Spinal cord (tissue), 10 donors: ENCODE results near the gene PRDM2. TPM values are rescaled to one million over a fixed set of nuclear protein-coding genes. Genes with fewer than 3 reads are reported as not detected.
A peak's percentile ranks its signal among the peaks of the same experiment; 100 is the strongest.
"Not testable (repeated sequence)": the region's sequence is repeated elsewhere in the genome, so short reads cannot be mapped to it uniquely, and the experiment has no call there.

Experiments used
- DNase-seq, 6 donors: peaks; one replicate each; pipeline versions ENCODE4 v3.0.0 to v3.0.0-alpha.2; 2013 to 2015; ENCODE audit warnings: low spot score in 6 of 6, low read depth in 4 of 6
- H3K27ac ChIP-seq: one replicate; pipeline ENCODE4 v1.5.1; 2013; ENCODE audit warnings: low read depth, low read length, control low read depth
- H3K27me3 ChIP-seq: one replicate; pipeline ENCODE4 v1.6.1; 2013; ENCODE audit warnings: low read length; ENCODE audit not compliant: control insufficient read depth, insufficient read depth
- H3K36me3 ChIP-seq: one replicate; pipeline ENCODE4 v1.6.1; 2013; ENCODE audit warnings: low read length; ENCODE audit not compliant: control insufficient read depth, insufficient read depth
- H3K4me1 ChIP-seq: one replicate; pipeline ENCODE4 v1.6.1; 2013; ENCODE audit warnings: low read length; ENCODE audit not compliant: control insufficient read depth, insufficient read depth
- H3K4me3 ChIP-seq: one replicate; pipeline ENCODE4 v1.5.1; 2013; ENCODE audit warnings: low read depth, low read length, control low read depth
- H3K9me3 ChIP-seq: one replicate; pipeline ENCODE4 v1.6.1; 2013; ENCODE audit warnings: low read length; ENCODE audit not compliant: control insufficient read depth, insufficient read depth
- WGBS: methylation state at CpG from one replicate; pipeline ENCODE4 v1.1.5; 2013; ENCODE audit warnings: missing lambda C conversion rate; ENCODE audit not compliant: insufficient coverage; 5-methylcytosine and 5-hydroxymethylcytosine counted together
- polyA plus RNA-seq, 2 donors: library from polyadenylated mRNA; unstranded; fragments of 120-200 nt; gene quantifications; one replicate each; pipeline ENCODE4 v1.2.1, GENCODE V29; 2013; ENCODE audit not compliant: insufficient read length in 2 of 2
- total RNA-seq, 2 donors: library from RNA; depleted of rRNA in 1 of 2; stranded (reverse); fragments of 120-200 nt in 1 of 2; fragments of >200 nt in 1 of 2; gene quantifications; one replicate each; pipeline versions ENCODE4 v1.2.3 to v1.2.4, GENCODE V29; 2013 to 2014
- donor health status: healthy.

The PRDM2 gene
- total and polyA plus RNA-seq, 4 donors = 23.1 to 56.3 (median 47.9) TPM

- H3K4me3 ChIP-seq, DNase-seq, H3K9me3 ChIP-seq, H3K27ac ChIP-seq, H3K4me1 ChIP-seq, H3K27me3 ChIP-seq, H3K36me3 ChIP-seq: not testable (repeated sequence)
- WGBS = 68% methylated on average over 4 of the region's 6 CpGs
Measured at GRCh38 chr1:13693094-13693493, 6.9 kb upstream of the PRDM2 start.

GRCh38 chr1:13694886-13695684 is 4.9 kb upstream of the PRDM2 start:
- Histone ChIP-seq H3K4me3 (no peak overlapping the region), H3K9me3 (peaks cover 6% of the 10 kb centered on the region), H3K36me3 (no peaks in the 10 kb centered on the region), H3K4me1 (peaks cover 6% of the 10 kb centered on the region), H3K27ac (no peak overlapping the region), H3K27me3 (no peaks in the 10 kb centered on the region)
- no peak for DNase-seq
- WGBS = 91% methylated on average over 18 of the region's 21 CpGs

- Histone ChIP-seq H3K27me3 (no peaks in the 10 kb centered on the region), H3K4me1 (peaks cover 9% of the 10 kb centered on the region), H3K9me3 (peaks cover 6% of the 10 kb centered on the region), H3K4me3 (no peak overlapping the region), H3K36me3 (no peaks in the 10 kb centered on the region), H3K27ac (no peak overlapping the region)
- DNase-seq = no peak
- 83% methylated on average over 1 of the region's 2 CpGs for WGBS
Measured at GRCh38 chr1:13697738-13698137, 2.2 kb upstream of the PRDM2 start.

- Histone ChIP-seq H3K27ac (peak overlapping the region; percentile 82), H3K4me3 (peak overlapping the region; percentile 64), H3K36me3 (no peaks in the 10 kb centered on the region), H3K9me3 (peaks cover 6% of the 10 kb centered on the region), H3K4me1 (peaks cover 9% of the 10 kb centered on the region), H3K27me3 (no peaks in the 10 kb centered on the region)
- DNase-seq = no peak
- WGBS = 74% methylated on average over 12 of the region's 16 CpGs
Measured at GRCh38 chr1:13699510-13699909, 478 bp upstream of the PRDM2 start.

- Histone ChIP-seq H3K27me3 (no peaks in the 10 kb centered on the region), H3K4me3 (peak overlapping the region; percentile 53), H3K27ac (peak overlapping the region; percentile 61), H3K9me3 (peaks cover 6% of the 10 kb centered on the region), H3K36me3 (no peaks in the 10 kb centered on the region), H3K4me1 (peaks cover 9% of the 10 kb centered on the region)
- WGBS = under 1% methylated on average over 32 of the region's 48 CpGs
- peak in 4 of 6 donors; percentile 28 to 80 (median 64) for DNase-seq
Measured at GRCh38 chr1:13700521-13701270, 708 bp downstream of the PRDM2 start.

- Histone ChIP-seq H3K4me1 (peaks cover 9% of the 10 kb centered on the region), H3K27ac (peak overlapping the region; percentile 61), H3K4me3 (peak overlapping the region; percentile 53), H3K27me3 (no peaks in the 10 kb centered on the region), H3K36me3 (no peaks in the 10 kb centered on the region), H3K9me3 (peaks cover 6% of the 10 kb centered on the region)
- WGBS = no CpG with 5 or more reads among the region's 6 CpGs
- no peak for DNase-seq
Measured at GRCh38 chr1:13701271-13701640, 1.3 kb downstream of the PRDM2 start.

GRCh38 chr1:13702425-13703127 is 2.6 kb downstream of the PRDM2 start:
- 40% methylated on average over 1 of the region's 10 CpGs for WGBS
- no peaks in the 10 kb centered on the region for H3K36me3 ChIP-seq
- no peak for DNase-seq
- H3K27ac ChIP-seq = no peak overlapping the region
- H3K9me3 ChIP-seq = peaks cover 4% of the 10 kb centered on the region
- H3K4me1 ChIP-seq = peaks cover 9% of the 10 kb centered on the region
- no peak overlapping the region for H3K4me3 ChIP-seq
- H3K27me3 ChIP-seq = no peaks in the 10 kb centered on the region

- no peaks in the 10 kb centered on the region for H3K27me3 ChIP-seq
- peaks cover 2% of the 10 kb centered on the region for H3K9me3 ChIP-seq
- WGBS = 83% methylated on average over 1 of the region's 2 CpGs
- H3K36me3 ChIP-seq = no peaks in the 10 kb centered on the region
- H3K4me1 ChIP-seq = peaks cover 9% of the 10 kb centered on the region
- no peak overlapping the region for H3K4me3 ChIP-seq
- no peak overlapping the region for H3K27ac ChIP-seq
- no peak for DNase-seq
Measured at GRCh38 chr1:13703128-13703513, 3.1 kb downstream of the PRDM2 start.

GRCh38 chr1:13703558-13704490 is 3.8 kb downstream of the PRDM2 start:
- peaks cover 9% of the 10 kb centered on the region for H3K4me1 ChIP-seq
- WGBS = 92% methylated on average over 3 of the region's 9 CpGs
- H3K27ac ChIP-seq = no peak overlapping the region
- no peaks in the 10 kb centered on the region for H3K36me3 ChIP-seq
- H3K4me3 ChIP-seq = no peak overlapping the region
- no peaks in the 10 kb centered on the region for H3K9me3 ChIP-seq
- H3K27me3 ChIP-seq = no peaks in the 10 kb centered on the region
- DNase-seq = no peak
